HS-27A (cell line): Measurements from ENCODE around the gene HDAC8.
"Not testable (repeated sequence)": the region's sequence is repeated elsewhere in the genome, so short reads cannot be mapped to it uniquely, and the experiment has no call there.

ENCODE experiments used
- DNase-seq: peaks from one replicate; pipeline ENCODE4 v3.0.0-alpha.2; 2012; ENCODE audit warnings: low read depth, missing footprints

The HDAC8 gene

DNA sequence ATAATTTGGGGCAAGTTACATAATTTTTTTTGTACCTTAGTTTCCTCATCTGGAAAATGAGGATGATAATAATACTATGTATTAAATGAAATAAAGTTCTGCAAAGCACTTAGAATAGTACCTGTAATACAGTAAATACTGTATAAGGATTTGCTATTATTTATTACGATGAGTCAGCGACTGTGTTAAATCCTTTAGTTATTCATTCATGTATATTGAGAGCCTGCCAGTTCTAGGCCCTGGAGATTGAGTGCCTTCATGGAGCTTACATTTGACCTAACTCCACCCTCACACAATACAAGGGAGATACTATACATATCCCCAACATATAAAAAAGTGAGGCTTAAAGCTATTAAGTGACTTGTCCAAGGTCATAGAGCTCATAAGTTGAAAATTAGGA, 199.9 kb downstream of the HDAC8 start:
- no peak for DNase-seq

DNA sequence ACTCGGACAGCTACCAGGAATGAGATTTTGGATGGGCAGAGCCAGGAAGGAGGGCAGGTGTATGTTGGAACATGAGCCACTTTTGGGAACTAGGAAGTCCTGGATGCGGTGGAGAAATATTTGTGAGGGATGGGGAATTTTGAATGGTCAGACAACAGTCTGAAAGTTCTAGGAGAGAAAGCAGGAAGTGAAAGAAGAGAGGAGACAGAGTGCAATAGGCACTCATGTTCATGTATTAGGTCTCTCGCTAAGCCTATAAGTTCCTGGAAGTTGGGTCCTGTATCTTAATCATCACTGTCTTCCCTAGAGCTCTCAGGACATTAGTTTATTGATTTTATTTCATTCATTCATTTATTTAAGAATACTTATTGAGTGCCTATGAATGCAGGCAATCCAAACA, 201.2 kb downstream of the HDAC8 start:
- no peak for DNase-seq

DNA sequence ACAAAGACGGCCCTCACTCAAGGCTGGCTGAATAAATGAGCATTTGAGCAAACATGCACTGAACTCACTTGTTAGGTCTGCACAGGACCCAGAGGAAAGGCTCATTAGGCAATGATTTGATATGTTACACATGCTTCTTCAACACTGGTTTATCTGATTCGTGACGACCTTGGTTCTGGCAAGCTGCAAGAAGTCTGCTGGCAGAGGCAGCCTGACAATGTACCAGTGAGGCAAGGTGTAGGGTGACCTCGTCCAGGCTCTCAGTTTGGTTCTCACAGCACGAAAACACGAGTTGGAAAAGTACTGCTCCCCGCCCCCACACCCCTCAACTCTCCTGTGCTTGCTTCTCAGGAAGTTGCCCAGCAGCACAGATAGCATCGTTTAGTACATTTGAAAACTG, 203.8 kb downstream of the HDAC8 start:
- no peak for DNase-seq

DNA sequence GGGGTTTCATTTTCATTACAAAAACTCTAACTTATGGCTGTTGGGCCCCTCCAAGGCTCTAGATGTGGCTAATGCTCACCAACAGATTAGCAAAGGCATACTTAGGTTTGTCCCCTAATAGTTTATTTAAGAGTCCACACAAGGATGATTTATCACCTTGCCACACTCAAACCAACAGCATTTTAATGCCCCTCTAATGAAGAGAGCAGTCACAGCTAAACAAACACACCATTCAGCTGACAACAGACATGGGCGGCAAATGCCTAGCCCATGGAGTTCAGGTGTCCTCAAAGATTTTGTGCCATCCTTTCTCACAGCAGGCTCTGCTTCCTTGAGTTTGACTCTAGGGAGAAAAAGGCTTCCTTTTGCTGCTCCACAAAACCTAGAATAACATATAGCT, 205.1 kb downstream of the HDAC8 start:
- no peak for DNase-seq

DNA sequence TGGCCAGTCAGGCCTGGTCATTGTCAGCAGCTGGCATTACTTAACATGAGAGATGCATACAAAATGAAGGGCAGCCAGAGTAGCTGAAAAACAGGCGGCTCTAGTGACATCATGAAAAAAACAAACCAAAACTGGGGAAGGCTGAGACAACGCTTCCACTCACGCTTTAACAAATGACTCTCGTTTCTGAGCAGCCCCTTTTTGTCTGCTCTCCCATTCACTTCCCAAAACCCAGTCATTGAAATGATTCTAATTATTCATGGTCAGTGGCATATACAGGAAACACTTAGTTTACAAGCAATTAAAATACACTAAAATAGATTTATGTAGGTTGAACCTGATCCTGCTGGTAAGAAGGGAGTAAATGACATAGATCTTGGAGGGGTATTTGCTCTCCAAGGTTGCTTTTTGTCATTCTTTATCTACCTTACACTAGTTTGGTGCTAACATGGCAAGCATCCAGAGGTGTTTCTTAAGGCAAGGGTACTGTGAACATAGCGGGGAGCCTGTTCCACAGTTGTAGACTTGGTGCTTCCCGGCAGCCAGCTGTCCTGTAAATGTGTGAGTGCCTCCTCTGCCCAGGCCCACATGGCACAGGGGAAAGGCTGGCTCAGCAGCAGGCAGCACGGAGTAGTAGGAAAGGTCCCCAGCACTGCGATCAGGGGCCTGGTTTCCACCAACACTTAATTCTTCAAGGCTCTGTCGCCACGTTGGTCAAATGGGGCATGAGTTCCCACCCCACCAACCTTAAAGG, 205.8 kb downstream of the HDAC8 start:
- no peak for DNase-seq

DNA sequence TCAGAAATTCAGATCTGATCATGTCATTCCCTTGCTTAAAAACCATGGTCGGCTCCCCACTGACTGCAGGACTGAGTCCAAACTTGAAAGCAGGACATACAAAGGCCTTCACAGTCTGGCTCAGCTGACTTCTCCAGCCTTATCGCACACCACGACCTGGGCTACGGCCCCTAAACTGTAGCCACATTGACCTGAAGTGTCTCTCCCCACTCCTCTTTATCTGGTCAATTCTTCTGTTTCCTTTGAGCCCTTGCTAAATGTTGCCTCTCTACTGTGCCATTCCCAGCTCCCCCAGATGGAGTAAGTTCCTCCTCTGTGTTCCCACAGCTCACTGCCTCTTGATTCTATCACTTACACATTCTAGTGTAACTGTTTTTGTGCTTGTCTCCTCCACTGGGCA, 206.5 kb downstream of the HDAC8 start:
- DNase-seq: no peak

DNA sequence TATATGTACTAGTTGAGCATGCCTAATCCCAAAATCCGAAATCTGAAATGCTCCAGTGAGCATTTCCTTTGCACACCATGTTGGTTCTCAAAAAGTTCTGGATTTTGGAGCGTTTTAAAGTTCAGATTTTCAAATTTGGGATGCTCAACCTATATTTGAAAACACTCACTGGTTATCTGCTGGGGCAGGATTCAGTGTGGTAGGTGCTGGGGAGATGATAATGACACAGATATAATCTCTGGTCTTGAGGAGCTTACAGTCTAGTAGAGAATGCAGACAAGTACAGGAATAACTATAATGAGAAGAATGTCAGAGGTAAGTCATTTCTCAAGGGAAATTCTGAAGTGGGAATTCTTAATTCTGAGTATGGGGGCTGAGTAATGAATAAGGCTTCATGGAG, 207.5 kb downstream of the HDAC8 start:
- DNase-seq: no peak

DNA sequence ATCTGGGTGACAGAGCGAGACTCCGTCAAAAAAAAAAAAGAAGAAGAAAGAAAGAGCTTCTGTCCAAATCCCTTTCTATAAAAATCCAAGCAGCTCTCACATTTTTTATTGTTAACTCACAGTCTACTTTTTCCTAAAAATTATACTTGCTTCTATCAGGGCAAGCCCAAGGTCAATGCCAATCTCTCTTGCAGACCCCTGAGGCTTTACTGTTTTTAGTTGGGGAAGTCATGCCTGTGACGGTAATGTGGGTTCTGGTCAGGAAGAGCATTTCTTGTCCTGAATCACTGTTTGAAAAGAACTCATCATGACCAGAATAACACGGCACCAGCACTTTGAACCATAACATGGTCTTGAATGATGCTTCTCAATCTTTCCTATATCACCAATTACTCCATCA, 212.3 kb downstream of the HDAC8 start:
- DNase-seq: no peak

DNA sequence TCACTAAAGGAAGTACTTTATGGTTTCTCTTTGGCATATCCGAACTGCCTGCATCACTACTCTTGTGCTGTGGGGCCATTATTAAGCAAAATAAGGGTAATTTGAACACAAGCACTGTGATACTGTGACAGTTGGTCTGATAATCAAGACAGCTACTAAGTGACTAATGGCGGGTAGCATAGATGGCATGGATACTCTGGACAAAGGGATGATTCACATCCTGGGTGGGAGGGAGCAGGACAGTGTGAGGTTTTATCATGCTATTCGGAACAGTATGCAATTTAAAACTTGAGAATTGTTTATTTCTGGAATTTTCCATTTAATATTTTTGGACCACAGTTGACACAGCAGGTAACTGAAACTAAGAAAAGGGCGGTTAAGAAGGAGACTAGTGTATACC, 214.3 kb downstream of the HDAC8 start:
- DNase-seq: peak; percentile 1

DNA sequence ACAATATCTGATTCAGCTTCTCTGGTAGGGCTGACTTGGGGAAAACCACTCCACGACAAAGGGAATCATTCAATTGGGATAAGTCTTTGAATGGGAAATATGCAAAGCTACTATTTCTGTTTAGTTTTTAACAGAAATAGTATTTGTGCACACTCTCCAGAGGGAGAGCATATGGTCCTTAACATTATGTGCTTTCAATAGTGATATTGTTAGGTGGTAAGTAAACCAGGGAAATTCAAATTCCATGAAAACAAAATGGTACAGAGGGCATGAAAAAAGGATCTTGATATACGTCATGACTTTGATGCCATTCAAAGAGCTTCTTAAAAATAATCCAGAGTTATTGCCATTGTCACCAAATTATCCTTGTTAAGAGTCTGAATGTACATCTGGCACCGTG, 219.9 kb downstream of the HDAC8 start:
- no peak for DNase-seq

DNA sequence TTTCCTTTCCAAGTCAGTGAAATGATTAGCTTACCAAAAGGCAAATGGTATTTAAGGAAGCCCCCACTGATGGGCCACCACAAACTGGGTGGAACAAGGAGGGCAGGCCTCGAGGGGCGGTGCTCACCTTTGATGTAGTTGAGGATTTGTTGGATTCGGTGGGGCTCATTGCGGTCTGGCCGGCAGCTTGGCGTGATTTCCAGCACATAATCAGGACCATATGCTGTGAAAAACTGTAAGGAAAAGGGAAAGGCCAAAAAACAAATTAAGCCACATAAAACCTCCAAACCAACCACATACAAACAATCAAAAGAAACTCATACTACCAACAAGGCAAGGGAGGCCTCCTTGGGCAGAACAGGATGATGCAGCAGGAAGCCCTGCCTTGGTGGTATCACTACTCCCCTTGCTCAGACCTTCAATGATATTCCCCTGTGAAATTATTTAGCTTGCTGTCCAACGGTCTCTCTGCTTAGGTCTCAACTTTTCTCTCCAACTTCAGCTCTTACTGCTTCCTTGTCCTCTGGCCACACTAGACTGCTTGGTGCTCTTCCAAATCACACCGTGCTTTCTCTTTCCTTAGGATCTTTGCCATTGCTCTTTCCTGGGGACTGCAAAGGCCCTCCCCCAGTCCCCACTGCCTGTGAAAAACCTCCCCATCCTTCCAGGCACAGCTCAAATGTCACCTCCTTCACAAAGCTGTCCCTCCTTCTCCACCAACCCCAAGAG, 220.9 kb downstream of the HDAC8 start:
- DNase-seq: no peak

DNA sequence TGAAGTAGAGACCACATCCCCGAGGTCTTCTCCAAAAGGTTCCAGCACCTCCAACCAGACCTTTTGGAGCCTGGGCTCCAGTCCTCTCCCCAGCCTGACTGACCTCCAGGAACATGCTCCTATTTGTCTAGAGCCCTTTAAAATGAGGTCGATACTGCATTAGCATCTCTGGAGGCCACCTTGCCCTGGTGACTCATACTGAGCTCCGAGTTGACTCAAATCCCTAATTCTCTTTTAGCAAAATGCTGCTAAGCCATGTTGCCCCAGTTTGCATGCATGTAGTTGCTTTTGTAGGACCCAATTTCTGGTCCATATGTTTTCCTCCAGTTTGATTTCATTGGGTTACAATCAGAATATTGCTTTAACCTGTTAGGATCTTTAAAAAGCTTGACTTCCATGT, 223.5 kb downstream of the HDAC8 start:
- no peak for DNase-seq

DNA sequence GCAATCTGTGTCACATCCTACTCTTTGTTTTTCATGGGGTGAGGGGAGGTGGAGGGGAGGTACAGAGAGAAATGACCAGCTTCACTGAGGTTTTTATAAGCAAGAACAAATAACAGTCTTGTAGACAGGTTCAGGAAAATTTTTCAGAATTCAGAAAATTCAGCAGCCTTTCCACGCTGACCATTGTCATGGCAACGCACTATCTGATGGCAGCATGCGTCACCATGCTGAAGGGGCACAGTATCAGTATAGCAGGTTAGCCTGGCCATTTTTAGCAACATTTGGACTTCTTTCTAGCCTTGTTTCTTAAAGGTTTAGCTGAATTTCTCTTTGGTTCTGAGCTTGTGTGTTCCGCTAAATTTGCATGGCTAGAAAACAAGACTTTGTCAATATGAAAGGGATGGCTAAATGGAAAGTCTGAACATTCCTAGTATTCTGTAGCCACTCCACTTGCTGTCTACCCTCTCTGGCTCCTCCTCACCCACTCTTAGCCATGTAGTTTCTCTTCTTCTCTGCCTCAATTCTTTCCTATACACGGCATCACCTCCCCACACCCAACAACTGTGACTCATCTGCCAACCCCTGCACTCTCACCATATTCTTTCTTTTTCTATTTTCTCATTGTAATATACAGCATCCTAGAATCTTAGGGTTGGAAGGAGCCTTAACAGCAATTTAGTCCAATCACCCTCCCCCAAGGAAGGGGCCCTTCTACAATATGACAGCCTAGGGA, 224.2 kb downstream of the HDAC8 start:
- no peak for DNase-seq

DNA sequence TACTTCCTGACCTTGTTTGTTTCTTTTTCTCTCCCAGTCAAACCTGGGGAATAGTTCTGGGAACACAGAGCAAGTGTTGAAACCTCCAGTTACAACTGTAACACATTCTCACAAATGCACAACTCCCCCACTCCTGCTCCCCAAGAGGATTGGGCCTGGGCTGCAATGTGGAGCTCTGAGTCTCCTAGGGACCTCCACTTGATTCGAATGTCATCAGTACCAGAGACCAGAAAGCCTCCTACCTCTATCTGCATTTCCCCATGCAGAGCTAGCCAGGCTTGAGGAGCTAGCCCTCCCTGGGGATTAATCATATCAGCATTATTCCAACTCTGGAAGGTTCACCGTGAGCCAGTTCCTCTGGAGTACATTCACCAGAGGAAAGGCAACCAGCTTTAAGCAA, 225.3 kb downstream of the HDAC8 start:
- DNase-seq: no peak

DNA sequence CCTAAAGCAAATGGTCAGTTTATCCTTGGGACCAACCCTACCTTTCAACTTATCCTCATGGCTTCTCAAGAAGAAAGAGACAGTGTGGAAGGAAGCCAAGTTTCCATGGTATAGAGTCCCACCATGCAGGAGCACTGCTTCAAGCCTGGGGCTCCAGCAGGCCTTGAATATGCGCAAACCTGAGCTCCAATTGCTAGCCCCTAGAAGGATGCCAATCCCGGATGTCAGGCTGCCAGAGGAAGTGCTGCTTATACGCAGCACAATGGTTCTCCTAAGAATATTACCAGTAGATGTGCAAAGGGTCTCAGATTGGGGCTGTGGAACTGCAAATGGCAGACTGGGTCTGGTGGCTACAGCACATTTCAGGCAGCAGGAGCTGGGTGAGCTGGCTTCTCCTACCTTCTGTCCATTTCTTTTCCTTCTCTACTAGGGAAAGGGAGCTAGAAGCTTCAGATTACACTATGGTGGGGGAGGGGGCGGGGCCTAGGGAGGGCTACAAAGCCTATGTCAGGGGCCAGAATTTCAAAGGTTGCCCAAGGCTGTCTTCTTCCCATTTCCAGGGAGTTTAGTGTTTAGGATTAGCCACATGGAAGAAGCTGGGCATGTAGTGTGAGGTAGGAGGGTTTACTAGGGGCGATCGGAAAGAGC, 226.2 kb downstream of the HDAC8 start:
- DNase-seq: no peak

DNA sequence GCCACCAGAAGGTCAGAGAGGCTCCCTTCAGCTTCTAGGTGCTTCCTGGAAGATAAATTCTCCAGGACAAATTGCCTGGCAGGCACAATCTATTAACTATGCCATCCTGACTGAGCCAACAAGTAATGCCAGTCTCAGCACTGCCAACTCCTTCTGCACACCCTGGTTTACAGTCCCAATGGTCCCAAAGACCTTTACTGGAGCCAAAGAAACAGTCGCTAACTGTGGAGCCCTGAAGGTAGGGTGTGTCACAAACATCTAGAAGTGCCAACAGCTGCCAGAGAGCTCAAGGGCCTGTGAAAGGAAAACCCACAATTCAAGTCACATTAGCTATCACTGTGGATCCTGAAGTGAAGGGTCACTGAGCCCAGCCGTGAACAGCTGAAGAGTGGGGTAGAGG, 232.0 kb downstream of the HDAC8 start:
- DNase-seq: no peak

DNA sequence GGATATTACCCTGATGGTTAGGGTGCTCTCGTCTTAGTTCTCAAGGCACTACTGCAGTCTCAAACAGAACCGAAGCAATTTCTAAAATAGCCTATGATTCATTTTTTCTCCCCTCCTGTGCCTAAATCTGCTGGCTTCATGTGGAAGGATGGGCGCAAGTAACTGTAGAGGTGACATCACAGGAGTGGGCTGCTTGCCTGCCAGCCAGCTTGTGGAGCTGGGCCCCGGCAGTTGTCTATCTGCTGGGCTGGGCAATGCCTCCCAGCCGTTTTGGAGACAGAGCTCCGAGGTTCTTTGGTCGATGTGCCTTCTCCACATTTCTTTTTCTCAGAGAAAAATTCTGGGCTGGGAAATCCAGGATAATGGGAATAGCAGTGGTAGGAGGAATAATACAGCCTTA, 232.6 kb downstream of the HDAC8 start:
- no peak for DNase-seq

DNA sequence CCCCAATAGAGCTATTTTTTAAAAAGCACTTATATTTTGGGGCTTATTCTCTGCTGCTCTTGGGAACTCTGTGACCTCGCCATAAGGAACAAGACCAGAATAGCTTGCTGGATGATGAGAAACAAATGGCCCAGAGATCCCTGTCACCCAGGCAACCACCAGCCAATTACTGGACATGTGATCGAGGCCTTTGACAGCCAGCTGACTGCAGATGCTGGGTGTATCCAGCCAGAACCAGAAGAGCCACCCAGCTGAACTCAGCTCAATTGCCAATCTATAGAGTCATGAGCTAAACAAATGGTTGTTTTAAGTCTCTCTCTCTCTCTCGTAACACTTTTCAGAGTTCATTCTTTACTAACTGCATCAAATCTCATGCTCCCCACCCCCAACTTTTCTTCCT, 242.5 kb downstream of the HDAC8 start:
- no peak for DNase-seq

DNA sequence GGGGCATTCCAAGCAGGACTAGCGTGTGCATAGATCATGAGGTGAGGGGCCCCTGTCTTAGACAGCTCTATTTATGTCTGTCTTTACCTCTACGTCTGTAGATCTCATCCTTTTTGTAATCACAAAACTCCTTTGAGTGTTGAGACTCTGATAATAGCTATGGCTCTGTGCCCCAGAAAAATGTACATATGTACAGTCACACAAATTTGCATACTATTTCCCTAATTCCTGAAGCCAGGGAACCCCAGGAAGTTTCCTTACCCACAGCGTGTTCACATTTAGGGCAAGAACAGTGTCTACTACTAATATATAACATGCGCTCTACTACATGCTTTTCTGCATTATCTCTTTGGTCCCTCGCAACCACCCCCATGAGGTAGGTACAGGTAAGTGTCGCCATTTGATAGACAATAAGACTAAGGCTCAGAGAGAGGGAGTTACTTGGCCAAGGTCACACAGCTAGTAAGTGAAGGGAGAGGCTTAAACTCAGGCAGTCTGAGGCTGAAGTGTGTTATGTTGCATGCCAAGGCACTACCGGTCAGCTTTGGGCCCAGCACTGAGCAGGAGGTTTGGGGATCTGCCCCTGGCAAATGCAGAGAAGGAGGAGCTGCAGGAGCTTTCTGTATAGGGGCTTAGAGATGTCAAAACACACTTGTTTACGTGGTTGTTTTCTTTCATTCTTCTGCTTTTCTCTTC, 245.9 kb downstream of the HDAC8 start:
- DNase-seq: no peak

DNA sequence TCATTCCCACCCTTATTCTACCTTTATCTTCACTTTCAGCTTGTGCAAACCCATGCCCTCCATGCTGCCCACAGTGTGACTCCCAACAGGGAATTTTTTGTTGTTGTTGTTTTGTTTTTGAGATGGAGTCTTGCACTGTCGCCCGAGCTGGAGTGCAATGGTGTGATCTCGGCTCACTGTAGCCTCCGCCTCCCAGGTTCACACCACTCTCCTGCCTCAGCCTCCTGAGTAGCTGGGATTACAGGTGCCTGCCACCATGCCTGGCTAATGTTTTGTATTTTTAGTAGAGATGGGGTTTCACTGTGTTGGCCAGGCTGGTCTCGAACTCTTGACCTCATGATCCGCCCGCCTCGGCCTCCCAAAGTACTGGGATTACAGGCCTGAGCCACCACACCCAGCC, 253.0 kb downstream of the HDAC8 start:
- not testable (repeated sequence) for DNase-seq

DNA sequence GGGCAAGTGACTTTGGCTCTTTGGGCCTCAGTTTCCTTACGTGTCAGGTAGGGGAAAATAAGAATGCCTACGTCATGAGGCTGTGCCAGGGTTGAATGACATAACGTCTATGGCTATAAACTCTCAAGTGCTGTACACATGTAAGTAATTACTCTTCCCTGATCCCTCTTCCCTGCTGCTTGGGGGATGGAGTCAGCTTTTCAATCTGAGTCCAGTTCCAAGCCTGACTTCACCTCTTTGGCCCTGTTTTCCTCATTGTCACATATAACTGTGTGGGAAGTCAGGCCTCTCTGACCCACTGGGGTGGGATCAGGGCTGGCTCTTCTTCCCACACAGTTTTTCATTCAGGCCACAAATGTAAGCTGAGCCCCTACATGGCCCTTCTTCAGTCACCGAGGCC, 255.5 kb downstream of the HDAC8 start:
- DNase-seq: no peak
